Effector memory CD4-positive, alpha-beta T cell (primary cell): ENCODE results near the gene FAT1.

Source experiments
- DNase-seq, 3 donors: peaks; one replicate each; pipeline ENCODE4 v3.0.0-alpha.2; 2020
- H3K27ac ChIP-seq: 2 replicates; pipeline ENCODE4 v1.7.0; 2013; ENCODE audit warnings: mild to moderate bottlenecking, low read length, moderate library complexity; ENCODE audit not compliant: insufficient read depth, poor library complexity, severe bottlenecking
- H3K27me3 ChIP-seq: replicated peaks from 2 replicates; pipeline ENCODE4 v1.7.0; 2013; ENCODE audit warnings: mild to moderate bottlenecking, low read length; ENCODE audit not compliant: insufficient read depth, control insufficient read depth, poor library complexity, severe bottlenecking
- H3K36me3 ChIP-seq: 2 replicates; pipeline ENCODE4 v1.7.0; 2013; ENCODE audit warnings: mild to moderate bottlenecking, low read length, moderate library complexity; ENCODE audit not compliant: control insufficient read depth, insufficient read depth
- H3K4me1 ChIP-seq: 2 replicates; pipeline ENCODE4 v1.7.0; 2013; ENCODE audit warnings: low read length, mild to moderate bottlenecking; ENCODE audit not compliant: control insufficient read depth, insufficient read depth, poor library complexity, severe bottlenecking
- H3K4me3 ChIP-seq: 2 replicates; pipeline ENCODE4 v1.7.0; 2013; ENCODE audit warnings: low read length, low read depth, mild to moderate bottlenecking; ENCODE audit not compliant: insufficient read depth, poor library complexity, severe bottlenecking
- H3K9me3 ChIP-seq: 2 replicates; pipeline ENCODE4 v1.7.0; 2013; ENCODE audit warnings: mild to moderate bottlenecking, low read length, moderate library complexity; ENCODE audit not compliant: control insufficient read depth

The FAT1 gene

GRCh38 chr4:186602978-186603377 is 120.7 kb downstream of the FAT1 start:
- Histone ChIP-seq H3K4me3 (no peak overlapping the region), H3K36me3 (no peaks in the 10 kb centered on the region), H3K27ac (no peak overlapping the region), H3K9me3 (no peaks in the 10 kb centered on the region), H3K4me1 (no peaks in the 10 kb centered on the region), H3K27me3 (no peaks in the 10 kb centered on the region)
- DNase-seq = no peak

GRCh38 chr4:186599483-186599882 is 124.2 kb downstream of the FAT1 start:
- no peaks in the 10 kb centered on the region for H3K4me1 ChIP-seq
- no peak overlapping the region for H3K4me3 ChIP-seq
- H3K27me3 ChIP-seq = no peaks in the 10 kb centered on the region
- H3K27ac ChIP-seq = no peak overlapping the region
- DNase-seq = no peak
- H3K36me3 ChIP-seq = no peaks in the 10 kb centered on the region
- H3K9me3 ChIP-seq = no peaks in the 10 kb centered on the region

- DNase-seq = no peak
- H3K9me3 ChIP-seq = no peaks in the 10 kb centered on the region
- H3K4me3 ChIP-seq = no peak overlapping the region
- H3K27ac ChIP-seq = no peak overlapping the region
- H3K4me1 ChIP-seq = no peaks in the 10 kb centered on the region
- no peaks in the 10 kb centered on the region for H3K36me3 ChIP-seq
- H3K27me3 ChIP-seq = no peaks in the 10 kb centered on the region
Measured at GRCh38 chr4:186598686-186599085, 125.0 kb downstream of the FAT1 start.

GRCh38 chr4:186596850-186597390 is 126.7 kb downstream of the FAT1 start:
- Histone ChIP-seq H3K36me3 (no peaks in the 10 kb centered on the region), H3K9me3 (no peaks in the 10 kb centered on the region), H3K27me3 (no peaks in the 10 kb centered on the region), H3K4me1 (no peaks in the 10 kb centered on the region), H3K4me3 (no peak overlapping the region), H3K27ac (no peak overlapping the region)
- no peak for DNase-seq

GRCh38 chr4:186596346-186596745 is 127.3 kb downstream of the FAT1 start:
- no peaks in the 10 kb centered on the region for H3K27me3 ChIP-seq
- no peaks in the 10 kb centered on the region for H3K4me1 ChIP-seq
- no peaks in the 10 kb centered on the region for H3K36me3 ChIP-seq
- no peak overlapping the region for H3K4me3 ChIP-seq
- H3K9me3 ChIP-seq = no peaks in the 10 kb centered on the region
- no peak for DNase-seq
- no peak overlapping the region for H3K27ac ChIP-seq

GRCh38 chr4:186593587-186593973 is 130.1 kb downstream of the FAT1 start:
- H3K36me3 ChIP-seq = no peaks in the 10 kb centered on the region
- no peaks in the 10 kb centered on the region for H3K9me3 ChIP-seq
- no peaks in the 10 kb centered on the region for H3K4me1 ChIP-seq
- DNase-seq = no peak
- H3K27ac ChIP-seq = no peak overlapping the region
- no peaks in the 10 kb centered on the region for H3K27me3 ChIP-seq
- no peak overlapping the region for H3K4me3 ChIP-seq

GRCh38 chr4:186592966-186593586 is 130.6 kb downstream of the FAT1 start:
- no peaks in the 10 kb centered on the region for H3K4me1 ChIP-seq
- H3K9me3 ChIP-seq = no peaks in the 10 kb centered on the region
- no peak overlapping the region for H3K27ac ChIP-seq
- no peaks in the 10 kb centered on the region for H3K36me3 ChIP-seq
- H3K27me3 ChIP-seq = no peaks in the 10 kb centered on the region
- no peak for DNase-seq
- no peak overlapping the region for H3K4me3 ChIP-seq

- no peaks in the 10 kb centered on the region for H3K4me1 ChIP-seq
- no peaks in the 10 kb centered on the region for H3K36me3 ChIP-seq
- H3K4me3 ChIP-seq = no peak overlapping the region
- H3K27me3 ChIP-seq = no peaks in the 10 kb centered on the region
- no peak overlapping the region for H3K27ac ChIP-seq
- no peaks in the 10 kb centered on the region for H3K9me3 ChIP-seq
- DNase-seq = no peak
Measured at GRCh38 chr4:186592445-186592844, 131.2 kb downstream of the FAT1 start.

- no peaks in the 10 kb centered on the region for H3K36me3 ChIP-seq
- no peak overlapping the region for H3K27ac ChIP-seq
- H3K4me3 ChIP-seq = no peak overlapping the region
- H3K9me3 ChIP-seq = no peaks in the 10 kb centered on the region
- H3K4me1 ChIP-seq = no peaks in the 10 kb centered on the region
- DNase-seq = no peak
- H3K27me3 ChIP-seq = no peaks in the 10 kb centered on the region
Measured at GRCh38 chr4:186591651-186592050, 132.0 kb downstream of the FAT1 start.

GRCh38 chr4:186588503-186588902 is 135.2 kb downstream of the FAT1 start:
- H3K4me3 ChIP-seq = no peak overlapping the region
- H3K27ac ChIP-seq = no peak overlapping the region
- H3K9me3 ChIP-seq = no peaks in the 10 kb centered on the region
- no peaks in the 10 kb centered on the region for H3K36me3 ChIP-seq
- no peaks in the 10 kb centered on the region for H3K4me1 ChIP-seq
- no peaks in the 10 kb centered on the region for H3K27me3 ChIP-seq
- DNase-seq = no peak
